Measurements from ENCODE around the gene IL36A. TPM values are rescaled to one million over a fixed set of nuclear protein-coding genes. Genes with fewer than 3 reads are reported as not detected.

Gene IL36A
- total and polyA plus RNA-seq, 9 of the 15 experiments (the other 6 are each of a cell fraction or from before 2014, with no cell fraction given) = not detected

GRCh38 chr2:113009622-113010021, 4.4 kb downstream of the IL36A start:
- H2AFZ ChIP-seq (ENCODE audit: low read depth, low read length) = no peak overlapping the region
- no peaks in the 10 kb centered on the region for H3K27me3 ChIP-seq (ENCODE audit: control insufficient read depth in 2 of 2, insufficient read depth in 2 of 2, low read length in 2 of 2)
- TF ChIP-seq UBTF (IDR thresholded peaks at IDR 0.05; ENCODE audit: borderline replicate concordance in 1 of 2, low read depth in 2 of 2, low read length in 2 of 2) (no peak), HNRNPL (IDR thresholded peaks at IDR 0.05; ENCODE audit: low read depth, low read length) (no peak), ZBTB43 (CRISPR knock-in tag; IDR thresholded peaks at IDR 0.05) (no peak), HDAC8 (tag; IDR thresholded peaks at IDR 0.05) (no peak)
- ChIA-PET CTCF (ENCODE audit: low intra/inter-chr PET ratio) (no interaction called here), POLR2A (interaction anchor here (0.7 kb wide), 1 partner anchor 724 kb away, joined by 4 read pairs; no protein-coding TSS in a partner anchor)
- H3K9me1 ChIP-seq (ENCODE audit: control insufficient read depth, insufficient read depth, low read length) = no peaks in the 10 kb centered on the region
- H3K36me3 ChIP-seq (ENCODE audit: control insufficient read depth, insufficient read depth, low read length) = no peaks in the 10 kb centered on the region
- ATAC-seq = no peak
- H3K4me3 ChIP-seq = no peak overlapping the region
- no peak overlapping the region for H3K27ac ChIP-seq (ENCODE audit: extremely low read depth, low read depth, low read length)
- in situ Hi-C loops (cut with MboI) (no loop called here), intact Hi-C loops (cut with micrococcal nuclease) (no loop called here)
- H3K79me2 ChIP-seq (ENCODE audit: control insufficient read depth, insufficient read depth, low read length) = no peaks in the 10 kb centered on the region
- no peak for FAIRE-seq
- no TSS peak for BruUV-seq (replicated peaks)
- H3K9me3 ChIP-seq (replicated peaks; ENCODE audit: control insufficient read depth, insufficient read depth, low read depth, low read length) = peaks cover 3% of the 10 kb centered on the region; the same call in 1 of the 2 replicates
- 72% methylated on average over 1 of the region's 1 CpG for WGBS (ENCODE audit: insufficient coverage, low coverage, missing lambda C conversion rate)
- no peak overlapping the region for H3K9ac ChIP-seq (ENCODE audit: insufficient read depth in 1 of 2, low read depth in 2 of 2, low read length in 2 of 2)
- peaks cover 4 to 15% of the 10 kb centered on the region in 2 experiments for H3K4me1 ChIP-seq (replicated peaks in 1 of 2; ENCODE audit: control insufficient read depth in 2 of 2, insufficient read depth in 2 of 2, low read length in 2 of 2)
- DNase-seq (ENCODE audit: extremely low read depth in 1 of 4, low spot score in 3 of 4) = no peak
- no peak overlapping the region for H3K4me2 ChIP-seq (ENCODE audit: insufficient read depth, low read length)
- no peaks in the 10 kb centered on the region for H4K20me1 ChIP-seq (replicated peaks; ENCODE audit: control insufficient read depth, insufficient read depth, low read length)
